ENCODE results near the gene MAEA. TPM values are rescaled to one million over a fixed set of nuclear protein-coding genes. Genes with fewer than 3 reads are reported as not detected.
"Not testable (repeated sequence)": the region's sequence is repeated elsewhere in the genome, so short reads cannot be mapped to it uniquely, and the experiment has no call there.

The MAEA gene
- total RNA-seq, 1 donor from 2014 or later: 38.2 TPM

DNA sequence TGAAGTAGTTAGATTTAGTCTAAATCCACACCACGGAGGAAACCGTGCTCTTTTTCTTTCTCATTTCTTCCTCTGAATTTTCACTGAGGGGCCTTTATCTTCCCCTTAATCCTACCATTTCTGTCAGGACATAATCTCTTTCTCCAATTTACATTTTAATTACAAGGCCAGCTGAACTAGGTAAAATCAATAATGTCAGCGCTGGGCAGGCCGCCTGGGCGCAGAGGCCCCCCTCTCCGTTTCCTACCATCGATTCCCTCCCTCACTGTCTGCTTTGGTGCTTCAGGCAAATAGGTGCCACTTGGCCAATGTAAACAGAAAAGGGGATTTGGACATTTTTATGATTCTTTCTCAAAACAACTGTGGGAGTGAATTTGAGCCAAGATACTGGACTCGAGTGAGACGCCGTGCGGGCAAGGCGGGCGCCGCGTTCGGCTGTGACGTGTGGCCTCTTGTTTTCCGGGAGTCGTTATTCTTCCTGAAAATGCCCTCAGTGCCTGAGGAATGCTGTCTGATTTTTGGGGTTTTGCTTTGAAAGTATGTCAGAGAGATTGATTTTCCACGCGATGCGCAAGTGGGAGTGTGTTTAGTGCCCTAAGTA is 79.9 kb downstream of the MAEA start:
- Histone ChIP-seq H2AFZ (replicated peaks) (no peak overlapping the region), H3K27ac (peak overlapping the region; percentile 10), H3K79me2 (ENCODE audit: low read depth) (no peaks in the 10 kb centered on the region), H3K4me3 (no peak overlapping the region), H3F3A (ENCODE audit: low read depth) (no peaks in the 10 kb centered on the region), H3K27me3 (no peaks in the 10 kb centered on the region), H4K20me1 (ENCODE audit: low read depth) (no peaks in the 10 kb centered on the region), H3K4me2 (no peak overlapping the region), H3K4me1 (peaks cover 13% of the 10 kb centered on the region), H3K9me3 (ENCODE audit: low read depth) (no peaks in the 10 kb centered on the region), H3K9ac (no peak overlapping the region), H3K36me3 (no peaks in the 10 kb centered on the region)
- no peak for DNase-seq (ENCODE audit: low spot score)
- H3K27me3 Mint-ChIP-seq (ENCODE audit: insufficient read depth, low read depth): peaks cover 7% of the 10 kb centered on the region
- TF ChIP-seq EZH2phosphoT487 (IDR thresholded peaks at IDR 0.05) (no peak), CTCF (IDR thresholded peaks at IDR 0.05) (no peak), EZH2 (IDR thresholded peaks at IDR 0.05) (no peak)
- H3K27ac Mint-ChIP-seq: peak overlapping the region; percentile 27
- peaks cover 11% of the 10 kb centered on the region for H3K4me1 Mint-ChIP-seq
- no peaks in the 10 kb centered on the region for H3K9me3 Mint-ChIP-seq
- no peak overlapping the region for H3K4me3 Mint-ChIP-seq
- H3K36me3 Mint-ChIP-seq: peaks cover 26% of the 10 kb centered on the region

DNA sequence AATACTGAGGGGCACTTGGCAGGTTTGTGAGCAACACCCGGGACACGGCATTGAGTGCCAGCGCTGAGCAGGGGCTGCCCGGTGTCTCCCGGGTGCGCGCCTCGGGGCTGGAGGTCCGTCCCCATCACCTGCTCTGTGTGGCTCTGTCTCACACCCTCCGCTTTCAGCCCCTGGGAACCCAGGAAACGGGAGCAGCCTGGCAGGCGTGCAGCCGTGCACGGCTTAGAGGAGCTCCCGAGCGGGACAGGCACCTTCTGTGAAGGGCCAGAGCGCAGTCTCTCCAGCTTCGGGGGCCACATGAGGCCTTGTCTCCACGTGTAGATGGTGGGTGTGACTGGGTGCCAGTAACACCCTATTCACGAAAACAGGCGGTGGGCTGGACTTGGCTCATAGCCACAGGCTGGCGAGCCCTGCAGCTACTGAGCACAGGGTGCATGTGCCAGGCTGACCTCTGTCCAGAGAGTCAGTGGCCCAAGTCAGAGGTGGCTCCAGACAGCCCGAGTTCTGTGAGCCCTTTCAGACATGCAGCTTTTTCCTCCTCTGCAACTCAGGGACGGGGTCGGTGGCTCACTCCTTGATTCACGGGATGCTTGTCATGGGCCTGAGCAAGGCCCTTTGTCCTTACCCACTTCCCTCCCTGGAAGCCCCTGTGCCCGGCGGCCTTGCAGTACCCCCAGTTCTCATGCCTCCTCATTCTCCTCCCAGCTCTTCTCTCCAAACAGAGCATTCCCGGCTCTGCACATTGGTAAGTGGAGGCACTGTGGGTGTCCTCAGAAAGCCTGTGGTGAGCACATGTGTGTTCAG is 80.8 kb downstream of the MAEA start:
- H3K4me3 Mint-ChIP-seq: no peak overlapping the region
- H3K36me3 ChIP-seq: no peaks in the 10 kb centered on the region
- no peak overlapping the region for H3K27ac ChIP-seq
- H3K27me3 ChIP-seq: no peaks in the 10 kb centered on the region
- no peak for DNase-seq (ENCODE audit: low spot score)
- H3K27ac Mint-ChIP-seq: peak overlapping the region; percentile 27
- H2AFZ ChIP-seq (replicated peaks): no peak overlapping the region
- peaks cover 26% of the 10 kb centered on the region for H3K36me3 Mint-ChIP-seq
- no peaks in the 10 kb centered on the region for H3F3A ChIP-seq (ENCODE audit: low read depth)
- peaks cover 11% of the 10 kb centered on the region for H3K4me1 Mint-ChIP-seq
- TF ChIP-seq EZH2 (IDR thresholded peaks at IDR 0.05) (no peak), CTCF (IDR thresholded peaks at IDR 0.05) (no peak), EZH2phosphoT487 (IDR thresholded peaks at IDR 0.05) (no peak)
- peaks cover 13% of the 10 kb centered on the region for H3K4me1 ChIP-seq
- H3K4me3 ChIP-seq: no peak overlapping the region
- H3K4me2 ChIP-seq: no peak overlapping the region
- no peaks in the 10 kb centered on the region for H3K9me3 ChIP-seq (ENCODE audit: low read depth)
- no peaks in the 10 kb centered on the region for H3K9me3 Mint-ChIP-seq
- H3K27me3 Mint-ChIP-seq (ENCODE audit: insufficient read depth, low read depth): peaks cover 7% of the 10 kb centered on the region
- H4K20me1 ChIP-seq (ENCODE audit: low read depth): no peaks in the 10 kb centered on the region
- H3K79me2 ChIP-seq (ENCODE audit: low read depth): no peaks in the 10 kb centered on the region
- no peak overlapping the region for H3K9ac ChIP-seq

DNA sequence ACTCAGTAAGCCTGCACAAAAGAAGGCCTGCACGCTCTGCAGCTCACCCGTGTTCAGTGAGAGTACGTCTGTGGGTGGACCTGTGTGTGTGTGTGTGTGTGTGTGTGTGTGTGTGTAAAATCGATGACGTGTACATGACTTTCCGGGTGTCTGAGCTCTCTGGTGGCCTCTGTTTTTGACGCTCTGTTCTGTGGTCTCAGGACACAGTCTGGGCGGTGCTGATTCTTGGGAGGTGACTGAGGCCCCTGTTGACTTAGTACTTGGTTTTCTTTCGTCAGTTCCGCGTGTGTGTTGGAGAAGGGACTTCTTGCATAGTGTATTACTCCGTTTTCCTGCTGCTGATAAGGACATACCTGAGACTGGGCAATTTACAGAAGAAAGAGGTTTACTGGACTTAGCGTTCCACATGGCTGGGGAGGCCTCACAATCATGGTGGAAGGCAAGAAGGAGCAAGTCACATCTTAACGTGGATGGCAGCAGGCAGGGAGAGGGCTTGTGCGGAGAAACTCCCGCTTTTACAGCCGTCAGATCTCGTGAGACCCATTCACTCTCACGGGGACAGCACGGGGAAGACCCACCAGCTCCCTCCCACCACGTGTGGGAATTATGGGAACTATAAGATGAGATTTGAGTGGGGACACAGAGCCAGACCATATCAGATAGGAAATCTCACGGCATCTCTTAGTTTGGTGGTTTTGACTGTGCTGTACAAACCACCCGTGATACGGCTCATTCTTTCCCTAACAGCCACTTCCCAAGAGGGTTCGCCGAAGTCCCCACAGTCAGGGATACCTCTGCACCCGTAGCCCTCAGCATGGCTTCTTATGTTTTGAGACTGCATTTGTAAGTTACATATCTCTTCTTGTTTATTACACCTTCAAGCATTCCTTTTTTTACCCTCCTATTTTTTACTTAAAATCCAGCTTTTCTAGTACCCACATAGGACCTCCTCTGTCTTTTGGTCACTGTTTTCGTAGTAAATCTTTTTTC is 81.8 kb downstream of the MAEA start:
- H3K9ac ChIP-seq: no peak overlapping the region
- no peak for TF ChIP-seq EZH2 (IDR thresholded peaks at IDR 0.05)
- TF ChIP-seq EZH2phosphoT487 (IDR thresholded peaks at IDR 0.05): no peak
- no peak for TF ChIP-seq CTCF (IDR thresholded peaks at IDR 0.05)
- H3K4me3 ChIP-seq: no peak overlapping the region
- Mint-ChIP-seq H3K27ac (no peak overlapping the region), H3K4me1 (peaks cover 11% of the 10 kb centered on the region), H3K36me3 (peaks cover 26% of the 10 kb centered on the region), H3K9me3 (no peaks in the 10 kb centered on the region), H3K4me3 (no peak overlapping the region), H3K27me3 (ENCODE audit: insufficient read depth, low read depth) (peaks cover 7% of the 10 kb centered on the region)
- no peak for DNase-seq (ENCODE audit: low spot score)
- peaks cover 13% of the 10 kb centered on the region for H3K4me1 ChIP-seq
- H3K27me3 ChIP-seq: no peaks in the 10 kb centered on the region
- H3K79me2 ChIP-seq (ENCODE audit: low read depth): no peaks in the 10 kb centered on the region
- no peaks in the 10 kb centered on the region for H3F3A ChIP-seq (ENCODE audit: low read depth)
- no peaks in the 10 kb centered on the region for H3K36me3 ChIP-seq
- no peaks in the 10 kb centered on the region for H4K20me1 ChIP-seq (ENCODE audit: low read depth)
- H2AFZ ChIP-seq (replicated peaks): no peak overlapping the region
- H3K4me2 ChIP-seq: no peak overlapping the region
- H3K27ac ChIP-seq: no peak overlapping the region
- H3K9me3 ChIP-seq (ENCODE audit: low read depth): no peaks in the 10 kb centered on the region

GRCh38 chr4:1372576-1372975 is 82.9 kb downstream of the MAEA start:
- not testable (repeated sequence) for H3K9me3 Mint-ChIP-seq; H3K9ac ChIP-seq; DNase-seq (ENCODE audit: low spot score); H3K27ac ChIP-seq; H2AFZ ChIP-seq (replicated peaks); H3K79me2 ChIP-seq (ENCODE audit: low read depth); H3K27me3 ChIP-seq; H3K27ac Mint-ChIP-seq; H3K9me3 ChIP-seq (ENCODE audit: low read depth); H4K20me1 ChIP-seq (ENCODE audit: low read depth); H3F3A ChIP-seq (ENCODE audit: low read depth); H3K4me3 Mint-ChIP-seq; H3K4me3 ChIP-seq; H3K36me3 ChIP-seq; H3K4me2 ChIP-seq; H3K27me3 Mint-ChIP-seq (ENCODE audit: insufficient read depth, low read depth)
- Mint-ChIP-seq H3K4me1 (peaks cover 11% of the 10 kb centered on the region), H3K36me3 (peaks cover 26% of the 10 kb centered on the region)
- peaks cover 13% of the 10 kb centered on the region for H3K4me1 ChIP-seq
